GM18520 (cell line): ENCODE data around the gene CCNQ.
"Not testable (repeated sequence)": the region's sequence is repeated elsewhere in the genome, so short reads cannot be mapped to it uniquely, and the experiment has no call there.

ENCODE experiments used
- ATAC-seq: cut with Tn5 transposase; IDR thresholded peaks from one replicate; pipeline ENCODE4 v1.9.1; 2021; ENCODE audit not compliant: unreplicated experiment

CCNQ gene

DNA sequence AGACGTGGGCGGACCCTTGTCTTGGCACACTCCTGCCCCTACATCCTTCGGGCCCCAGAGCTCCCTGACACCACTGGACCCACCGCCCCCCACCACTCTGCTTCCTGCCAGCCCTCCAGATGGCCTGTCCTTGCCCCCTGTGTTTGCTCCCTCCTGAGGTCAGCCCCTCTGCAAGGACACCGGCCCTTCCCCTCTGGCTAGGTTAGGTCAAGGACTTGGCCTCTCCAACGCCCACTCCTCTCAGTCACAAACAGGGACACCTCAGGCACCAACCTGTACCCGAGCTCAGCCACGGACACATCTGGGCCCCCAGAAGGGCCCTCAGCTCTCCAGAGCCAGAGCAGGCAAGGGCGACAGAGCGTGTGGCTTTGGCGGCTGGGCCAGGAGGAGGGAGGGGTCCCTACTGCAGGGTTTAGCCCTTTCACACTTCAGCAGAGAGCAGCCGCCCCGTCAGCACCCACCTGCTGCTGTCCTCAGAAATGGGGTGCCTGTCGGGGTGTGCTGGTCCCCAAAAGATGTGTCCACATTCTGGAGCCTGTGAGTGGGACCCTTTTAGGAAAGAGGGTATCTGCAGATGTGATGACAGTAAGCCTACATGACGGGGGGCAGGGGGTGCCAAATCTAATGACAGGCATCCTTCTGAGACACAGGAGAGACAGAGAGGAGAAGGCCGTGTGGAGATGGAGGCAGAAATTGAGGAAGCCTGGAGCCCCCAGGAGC is 24.5 kb upstream of the CCNQ start:
- ATAC-seq = no peak

DNA sequence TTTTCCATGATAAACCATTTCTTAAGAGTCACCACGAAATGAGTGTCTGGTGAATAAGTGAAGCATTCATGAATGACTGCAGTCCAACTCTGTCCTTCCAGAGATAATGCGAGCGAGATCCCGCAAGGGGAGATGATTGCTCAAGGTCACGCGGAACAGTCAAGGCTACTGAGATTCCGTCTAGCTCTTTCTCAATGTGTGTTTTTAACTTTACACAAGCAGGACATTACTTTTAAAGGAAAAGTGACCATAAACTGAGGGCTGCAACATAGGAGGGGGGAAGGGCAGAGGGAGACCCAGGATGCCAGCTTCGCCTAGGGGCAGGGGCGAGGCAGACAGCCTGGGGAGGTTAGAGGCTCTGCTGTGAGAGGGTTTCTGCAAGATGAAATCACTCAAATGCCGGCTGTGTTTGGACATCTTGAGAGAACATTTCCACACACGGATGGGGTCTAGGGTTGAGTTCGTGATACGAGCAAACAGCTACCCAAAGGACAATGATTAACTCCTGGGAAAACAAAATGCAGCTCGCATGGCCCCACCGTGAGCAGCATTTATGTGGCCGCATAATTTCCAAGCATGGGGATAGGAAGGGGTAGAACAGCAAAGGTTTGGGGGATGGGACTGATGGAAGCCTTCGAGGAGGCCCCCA is 23.8 kb upstream of the CCNQ start:
- ATAC-seq = no peak

DNA sequence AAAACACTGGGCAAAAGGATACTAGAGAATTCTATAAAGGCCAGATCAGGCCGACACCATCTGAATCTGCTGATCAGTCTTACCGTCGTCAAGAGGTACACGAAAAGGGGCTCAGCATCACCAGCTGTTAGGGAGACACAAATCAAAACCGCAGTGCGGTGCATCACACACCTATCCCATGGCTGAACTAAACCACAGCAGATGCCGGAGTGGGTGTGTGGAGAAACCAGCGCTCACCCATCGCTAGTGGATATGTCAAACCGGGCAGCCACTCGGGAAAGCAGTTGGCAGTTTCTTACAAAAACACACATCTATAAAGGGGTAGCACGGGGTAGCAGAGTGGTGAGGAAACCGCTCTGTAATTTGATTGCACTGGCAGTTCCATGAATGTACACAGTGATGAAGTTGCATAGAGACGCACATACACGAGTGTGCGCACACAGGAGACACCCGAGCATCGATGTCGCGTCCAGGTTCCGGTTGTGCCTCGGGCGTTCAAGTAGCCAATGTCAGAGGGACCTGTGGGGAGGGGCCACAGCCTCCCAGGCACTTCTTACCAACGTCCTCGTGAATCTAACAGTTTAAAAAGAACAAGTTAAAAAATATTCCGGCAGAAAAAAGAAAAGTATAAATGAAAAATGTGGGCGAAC is 23.1 kb upstream of the CCNQ start:
- ATAC-seq = no peak

DNA sequence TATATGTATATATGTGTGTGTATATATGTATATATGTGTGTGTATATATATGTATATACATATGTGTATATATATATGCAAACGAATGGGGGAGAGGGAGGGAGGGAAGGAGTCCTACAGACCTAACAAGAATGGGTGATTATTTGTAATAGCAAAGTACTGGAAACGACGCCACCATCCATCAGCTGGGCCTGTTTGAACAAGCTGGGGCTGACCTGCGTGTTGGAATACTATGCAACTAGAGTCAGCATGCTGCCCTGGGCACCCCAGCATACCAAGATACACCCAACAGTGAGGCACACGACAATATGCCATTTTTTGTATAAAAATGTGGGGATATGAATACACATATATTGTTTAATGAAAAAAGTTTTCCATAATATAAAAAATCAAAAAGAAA is 21.6 kb upstream of the CCNQ start:
- no peak for ATAC-seq

DNA sequence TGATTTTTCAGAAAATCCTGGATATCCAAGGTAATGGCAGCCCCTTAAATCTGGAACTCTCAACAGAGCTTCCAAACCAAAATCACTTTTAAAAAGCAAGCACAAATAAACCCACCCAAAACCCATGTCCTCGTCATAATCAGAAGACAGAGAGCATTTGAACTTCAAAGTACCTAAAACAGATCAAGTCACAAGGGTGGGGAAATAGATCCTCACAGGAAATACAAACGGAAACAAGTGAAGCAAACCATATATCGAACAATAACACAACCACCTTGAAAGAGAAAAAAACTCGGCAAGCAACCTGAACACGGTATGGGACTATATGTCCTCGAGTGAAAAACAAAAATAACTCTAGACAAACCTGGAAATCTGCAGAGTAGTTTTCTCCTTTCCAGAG is 15.9 kb upstream of the CCNQ start:
- no peak for ATAC-seq

DNA sequence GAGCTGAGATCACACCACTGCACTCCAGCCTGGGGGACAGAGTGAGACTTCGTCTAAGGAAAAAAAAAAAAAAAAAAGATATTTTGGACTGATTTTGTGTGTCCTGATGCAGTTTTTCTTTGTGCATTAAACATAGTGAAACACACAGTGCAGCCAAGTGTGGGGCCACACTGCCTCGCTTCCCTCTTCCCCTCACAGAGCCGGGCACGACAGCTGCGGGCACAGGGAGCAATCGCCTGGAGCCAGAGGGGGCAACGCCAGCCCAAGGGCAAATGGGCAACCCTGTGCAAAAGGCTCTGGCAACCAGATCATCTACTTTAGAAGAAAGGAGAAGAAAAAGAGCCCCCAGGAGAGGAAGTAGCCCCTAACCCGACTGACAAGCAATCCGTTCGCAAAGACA is 13.5 kb upstream of the CCNQ start:
- no peak for ATAC-seq

DNA sequence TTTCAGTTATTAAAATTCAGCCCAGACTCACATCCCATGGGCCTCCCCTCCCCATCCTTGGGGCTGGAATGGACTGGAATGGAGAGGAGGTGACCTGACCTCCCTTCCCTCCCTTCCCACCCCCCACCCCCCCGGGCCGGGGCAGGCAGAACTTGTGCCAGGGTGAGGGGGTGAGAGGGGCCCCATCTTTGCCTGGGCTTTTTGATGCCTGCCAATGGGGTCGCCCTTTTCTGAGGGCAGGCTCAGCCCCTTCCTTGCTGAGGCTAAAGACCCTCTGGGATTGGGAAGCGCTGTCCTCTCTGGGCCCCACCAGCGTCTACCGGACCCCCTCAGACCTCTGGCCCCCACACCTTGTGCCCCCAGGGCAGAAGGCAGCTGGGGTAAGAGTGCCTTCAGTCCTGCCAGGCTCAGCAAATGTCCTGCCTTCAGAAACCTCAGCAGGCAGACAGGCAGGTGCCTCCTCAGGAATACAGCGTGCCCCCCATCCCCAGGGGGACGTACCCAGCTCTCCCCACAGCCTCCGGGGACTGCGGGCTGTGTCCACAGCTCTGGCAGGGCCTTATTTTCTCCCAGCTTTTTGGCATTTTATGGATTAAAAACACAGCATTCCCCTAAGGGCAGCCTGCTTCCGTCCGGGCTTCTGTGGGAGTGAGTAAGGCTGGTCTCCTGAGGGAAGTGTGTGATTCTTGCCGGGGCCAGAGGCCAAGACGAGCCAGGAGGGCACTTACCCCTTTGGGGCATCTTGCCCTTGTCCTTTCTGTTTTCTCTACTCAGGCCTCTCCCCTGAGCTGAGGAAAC is 12.6 kb upstream of the CCNQ start:
- ATAC-seq = no peak

DNA sequence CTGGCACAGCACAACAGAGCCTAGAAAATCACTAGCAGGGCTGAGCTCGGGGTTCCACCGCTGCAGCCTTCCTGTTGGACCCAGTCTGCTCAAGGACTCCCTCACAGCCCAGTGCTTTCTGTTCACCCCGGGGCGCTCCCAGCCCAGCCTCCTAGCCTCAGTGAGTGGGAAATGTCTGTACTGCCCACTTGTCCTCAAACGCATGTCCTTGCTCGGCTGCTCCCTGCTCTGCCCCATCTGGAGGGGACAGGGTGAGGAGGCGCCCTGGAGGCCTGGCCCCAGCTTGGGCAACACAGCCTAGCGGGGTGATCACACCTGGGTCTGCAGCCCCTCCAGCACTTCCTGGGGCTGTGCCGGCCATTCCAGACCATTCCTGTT is 11.9 kb upstream of the CCNQ start:
- ATAC-seq = no peak

DNA sequence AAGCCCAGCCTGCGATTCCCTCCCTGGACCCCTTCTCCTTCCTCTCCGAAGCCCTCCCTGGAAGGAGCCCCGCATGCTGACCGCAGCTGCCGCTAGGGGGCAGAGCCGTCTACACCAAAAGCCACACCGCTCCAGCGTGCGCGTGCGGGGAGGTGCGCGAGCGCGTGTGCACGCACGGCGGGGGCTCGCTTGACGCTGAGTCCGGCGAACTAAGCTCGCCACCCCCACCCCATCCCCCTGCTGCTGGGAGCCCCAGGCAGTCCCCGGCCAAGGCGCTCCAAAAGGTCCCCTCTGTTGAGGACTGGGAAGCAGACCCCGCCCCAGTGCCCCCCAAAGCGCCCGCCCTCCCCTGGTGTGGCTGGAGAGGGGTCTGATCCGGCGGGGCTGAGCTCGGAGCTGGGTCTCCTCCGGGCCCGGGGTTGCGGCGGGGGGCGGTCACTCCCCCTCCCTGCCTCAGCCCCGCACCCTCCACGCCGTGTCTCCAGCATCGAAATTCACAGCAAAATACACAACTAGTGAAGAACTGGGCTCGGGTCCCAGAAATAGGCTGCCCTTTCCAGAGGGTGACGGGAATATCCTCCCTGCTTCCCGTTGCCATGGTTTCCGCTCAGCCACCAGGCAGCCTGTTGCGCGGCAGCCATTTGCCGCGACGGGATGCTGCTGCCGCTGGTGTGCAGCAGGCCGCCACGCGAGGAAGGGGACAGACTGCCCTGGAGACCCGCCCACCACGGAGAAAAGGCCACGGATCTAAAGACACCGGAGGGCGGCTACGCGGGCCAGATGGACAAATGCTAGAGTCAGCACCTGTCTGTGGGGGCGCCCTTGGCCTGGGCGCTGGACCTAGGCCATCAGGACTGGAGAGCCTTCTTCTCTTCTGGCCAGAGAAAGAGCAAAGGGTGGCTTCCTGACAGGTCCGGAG is 11.2 kb upstream of the CCNQ start:
- ATAC-seq = no peak

DNA sequence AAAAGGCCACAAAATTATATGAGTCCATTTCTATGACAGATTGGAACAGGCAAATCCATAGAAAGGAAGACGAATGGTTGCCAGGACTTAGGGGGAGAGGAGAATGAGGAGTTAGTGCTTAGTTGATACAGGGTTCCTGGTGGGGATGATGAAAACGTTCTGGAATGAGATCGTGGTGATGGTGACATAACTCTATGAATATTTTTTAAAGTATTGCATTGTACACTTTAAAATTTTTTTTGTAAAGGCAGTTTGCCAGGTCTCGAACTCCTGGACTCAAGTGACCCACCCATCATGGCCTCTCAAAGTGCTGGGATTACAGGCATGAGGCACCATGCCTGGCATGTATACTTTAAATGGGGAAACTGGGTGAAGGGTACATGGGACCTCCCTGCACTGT is 9.9 kb upstream of the CCNQ start:
- ATAC-seq = no peak

DNA sequence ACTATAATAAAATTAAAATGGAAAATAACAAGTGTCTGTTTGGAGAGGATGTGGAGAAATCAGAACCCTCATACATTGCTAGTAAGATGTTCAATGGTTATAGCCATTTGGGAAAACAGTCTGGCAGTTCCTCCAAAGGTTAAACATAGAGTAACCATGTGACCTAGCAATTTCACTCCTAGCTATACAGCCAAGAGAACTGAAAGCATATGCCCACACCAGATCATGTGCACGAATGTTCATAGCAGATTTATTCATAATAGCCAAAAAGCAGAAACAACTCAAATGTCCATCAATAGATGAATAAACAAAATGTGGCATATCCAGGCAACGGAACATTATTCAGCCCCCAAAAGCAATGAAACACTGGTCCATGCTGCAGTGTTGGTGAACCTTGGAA is 9.4 kb upstream of the CCNQ start:
- no peak for ATAC-seq

DNA sequence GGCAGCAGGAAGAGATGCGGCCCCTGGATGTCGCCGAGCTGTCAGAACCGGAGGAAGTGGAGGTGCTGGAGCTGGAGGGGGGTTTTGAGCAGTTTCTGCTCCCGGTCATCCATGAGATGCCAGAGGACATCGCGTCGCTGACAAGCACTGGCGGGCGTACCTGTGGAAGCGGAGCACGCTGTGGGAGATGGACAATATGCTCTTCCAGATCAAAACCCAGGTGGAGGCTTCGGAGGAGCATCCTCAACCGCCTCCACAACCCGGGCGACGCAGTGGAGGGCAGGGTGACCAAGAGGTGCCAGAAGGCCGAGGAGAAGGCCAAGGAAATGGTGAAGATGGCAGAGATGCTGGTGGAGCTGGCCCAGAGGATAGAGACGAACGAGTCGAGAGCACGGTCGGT is 7.6 kb upstream of the CCNQ start:
- no peak for ATAC-seq

DNA sequence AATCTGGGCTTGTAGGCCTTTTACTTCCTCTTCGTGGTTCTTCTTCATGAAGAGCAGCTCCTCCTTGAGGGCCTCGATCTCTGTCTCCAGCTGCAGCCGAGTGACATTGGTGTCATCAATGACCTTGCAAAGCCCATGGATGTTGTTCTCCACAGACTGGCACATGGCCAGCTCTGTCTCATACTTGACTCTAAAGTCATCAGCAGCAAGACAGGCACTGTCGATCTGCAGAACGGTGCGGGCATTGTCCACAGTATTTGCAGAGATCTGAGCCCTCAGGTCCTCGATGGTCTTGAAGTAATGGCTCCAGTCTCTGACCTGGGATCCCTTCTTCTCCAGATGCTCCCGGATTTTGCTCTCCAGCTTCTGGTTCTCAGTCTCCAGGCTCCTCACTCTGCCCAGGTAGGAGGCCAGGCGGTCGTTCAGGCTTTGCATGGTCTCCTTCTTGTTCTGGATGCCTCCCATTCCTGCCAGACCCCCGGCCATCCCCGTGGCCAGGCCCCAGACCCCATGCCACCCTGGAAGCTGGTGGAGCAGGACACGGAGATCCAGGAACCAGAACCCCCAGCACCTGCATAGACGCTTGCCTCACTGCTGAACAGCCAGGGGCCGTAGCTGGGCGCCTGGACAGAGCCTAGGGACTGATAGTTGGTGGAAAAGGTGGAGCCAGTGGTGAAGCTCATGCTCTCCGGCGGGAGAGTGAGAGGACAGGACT is 5.9 kb upstream of the CCNQ start:
- ATAC-seq = not testable (repeated sequence)

DNA sequence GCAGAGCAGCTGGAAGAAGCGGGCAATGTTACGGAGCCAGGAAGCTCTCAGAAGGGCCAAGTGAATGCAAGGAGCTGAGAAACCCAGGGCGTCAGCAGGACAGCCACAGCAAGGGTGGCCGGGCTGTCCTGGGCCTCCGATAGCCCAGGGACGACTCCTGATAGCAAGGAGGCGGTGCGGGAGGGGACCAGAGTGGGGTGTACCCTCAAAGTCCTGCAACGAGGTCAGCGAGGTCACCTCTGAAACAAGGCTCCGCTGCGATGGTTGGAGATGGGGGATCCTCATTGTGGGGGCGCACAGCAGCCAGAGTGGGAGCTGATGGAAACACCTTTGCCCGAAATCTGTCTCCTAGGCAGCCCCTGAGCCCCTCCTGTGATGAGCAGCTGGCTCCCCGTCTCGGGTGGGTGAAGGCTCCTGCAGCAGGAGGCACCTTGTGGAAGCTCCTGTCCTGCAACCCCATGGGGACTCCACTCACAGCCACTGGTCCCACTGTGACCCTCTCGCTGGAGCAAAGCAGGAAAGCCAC is 4.3 kb upstream of the CCNQ start:
- no peak for ATAC-seq

DNA sequence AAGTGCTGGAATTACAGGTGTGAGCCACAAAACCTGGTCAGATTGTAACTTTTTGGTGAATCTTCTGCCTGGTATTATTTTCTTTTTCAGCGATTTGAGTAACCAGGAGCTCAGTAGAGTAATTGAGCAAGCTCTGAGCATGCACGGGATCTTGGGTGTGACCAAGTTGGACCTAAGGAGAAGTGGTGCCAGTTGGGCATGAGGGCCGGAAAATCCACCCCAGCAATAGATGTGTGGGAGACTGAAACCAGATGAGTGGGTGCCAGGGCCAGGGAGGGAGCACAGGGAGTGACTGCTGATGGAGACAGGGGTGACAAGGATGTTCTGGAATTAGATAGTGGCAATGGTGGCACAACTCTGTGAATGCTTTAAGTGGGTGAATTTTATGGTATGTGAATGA is 3.7 kb upstream of the CCNQ start:
- ATAC-seq = no peak

DNA sequence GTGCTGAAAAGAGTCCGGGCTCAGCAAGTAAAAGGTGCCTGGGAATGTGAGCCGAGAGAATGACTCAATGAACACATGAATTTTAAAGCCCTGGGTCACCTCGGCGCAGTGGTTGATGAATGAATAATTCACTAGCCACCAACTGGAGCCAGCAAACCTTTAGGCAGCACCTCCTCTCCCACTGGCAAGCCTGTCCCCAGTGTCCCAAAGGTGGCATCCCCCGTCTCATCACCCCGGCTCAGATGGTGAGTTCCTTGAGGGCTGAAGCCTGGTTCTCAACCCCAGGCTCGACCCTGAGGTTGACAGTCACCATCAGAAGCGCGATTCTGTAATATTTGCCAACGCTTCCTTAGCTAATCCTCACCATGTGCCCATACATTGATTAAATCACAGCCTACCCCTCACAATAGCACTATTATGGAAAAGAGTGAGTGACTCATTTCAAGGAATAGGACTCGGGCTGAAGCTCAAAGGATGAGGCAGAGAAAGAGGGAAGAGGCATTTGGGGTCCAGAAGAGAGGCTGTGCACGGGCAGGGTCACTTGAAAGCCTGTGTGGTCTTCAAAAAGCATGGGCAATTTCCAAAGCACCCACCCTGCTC is 2.7 kb upstream of the CCNQ start:
- no peak for ATAC-seq

DNA sequence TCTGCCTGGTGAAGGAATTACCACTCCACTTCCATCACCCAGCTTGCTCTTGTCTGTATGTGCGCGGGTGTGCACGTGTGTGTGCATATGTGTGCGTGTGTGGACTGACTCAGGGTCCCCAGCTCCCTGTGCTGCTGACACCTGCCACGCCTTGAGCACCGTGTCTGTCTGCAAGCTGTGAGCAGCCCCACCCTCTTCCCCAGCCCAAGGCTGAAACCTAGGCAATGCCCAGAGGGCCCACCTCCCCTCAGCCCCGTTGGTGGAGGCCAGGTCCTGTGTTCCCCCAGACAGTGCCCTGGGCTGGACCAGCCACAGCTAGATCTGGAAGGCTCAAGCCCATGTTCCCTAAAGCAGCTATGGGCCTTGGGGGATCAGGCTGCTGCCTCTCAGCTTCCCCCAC is 2.0 kb upstream of the CCNQ start:
- ATAC-seq = no peak

DNA sequence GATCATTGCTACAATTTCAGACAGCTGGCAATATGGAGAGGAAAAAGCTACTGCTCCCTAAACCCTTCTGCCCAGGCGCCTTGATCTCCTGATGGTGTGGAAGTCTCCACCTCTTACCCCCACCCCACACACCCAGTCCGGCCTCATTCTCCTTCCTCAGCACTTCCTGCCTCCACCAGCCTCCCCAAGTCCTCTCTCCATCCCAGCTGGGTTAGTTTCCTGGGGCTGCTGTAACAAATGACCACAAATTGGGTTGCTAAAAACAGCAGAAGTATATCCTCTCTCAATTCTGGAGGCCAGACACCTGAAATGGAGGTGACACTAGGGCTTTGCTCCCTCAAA is 1.1 kb upstream of the CCNQ start:
- ATAC-seq = no peak

DNA sequence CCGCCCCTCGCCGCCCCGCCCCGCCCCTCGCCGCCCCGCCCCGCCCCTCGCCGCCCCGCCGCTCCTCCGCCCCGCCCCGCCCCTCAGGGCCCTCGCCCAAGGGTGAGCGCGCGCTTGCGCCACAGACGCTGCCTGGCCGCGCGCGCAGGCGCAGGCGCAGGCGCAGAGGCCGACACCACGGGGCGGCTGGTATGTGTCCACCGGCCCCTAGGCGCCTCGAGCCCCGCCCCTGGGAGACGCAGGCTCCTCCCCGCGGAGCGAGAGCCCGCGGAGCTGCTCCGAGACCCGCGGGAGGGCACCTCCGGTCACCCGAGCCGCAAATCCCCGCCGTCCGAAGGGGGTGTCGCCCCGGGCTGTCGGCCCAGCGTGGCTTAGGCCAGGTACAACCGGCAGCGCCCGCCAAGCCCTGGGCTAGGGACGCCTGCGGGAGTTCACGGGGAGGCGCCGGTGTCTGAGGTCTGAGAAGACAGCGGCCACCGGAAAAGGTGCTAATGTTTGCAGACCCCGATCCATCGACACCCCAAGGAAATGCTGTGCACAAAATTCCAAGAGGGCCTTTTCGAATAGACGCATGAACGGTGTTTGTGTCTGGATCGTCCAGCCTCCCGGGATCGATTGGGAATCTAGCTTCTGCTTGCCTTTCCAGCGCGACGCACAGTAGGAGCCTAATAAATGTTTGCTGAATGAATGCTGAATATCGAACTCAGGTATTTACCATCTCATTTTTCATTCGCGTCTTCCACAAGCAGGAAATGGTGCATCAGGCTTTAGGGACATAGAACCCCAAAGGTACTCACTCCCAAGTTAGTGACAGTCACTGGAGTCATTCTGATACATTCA is 473 bp upstream of the CCNQ start:
- peak; percentile 76 for ATAC-seq
